ENCODE results near the gene RASSF3.

DNA sequence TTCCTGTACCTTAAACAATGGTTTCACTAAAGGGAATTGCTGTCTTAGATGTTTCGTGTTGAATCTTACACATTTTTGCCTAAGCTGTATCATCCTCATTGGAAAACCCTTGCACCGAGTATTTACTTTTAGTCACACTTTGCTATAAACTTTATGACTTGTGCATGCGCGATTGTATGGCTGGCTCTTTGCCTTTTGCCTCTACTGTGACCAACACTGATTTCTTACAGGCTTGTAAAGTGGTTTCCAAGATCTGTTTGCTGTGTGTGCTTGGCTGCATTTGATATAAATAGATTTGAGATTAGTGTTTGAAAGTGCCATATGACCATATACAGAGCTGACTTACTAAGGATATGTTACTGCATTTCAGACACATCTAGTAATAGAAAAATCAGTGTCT, 40.5 kb downstream of the RASSF3 start:
- TF ChIP-seq, protein P1, sequence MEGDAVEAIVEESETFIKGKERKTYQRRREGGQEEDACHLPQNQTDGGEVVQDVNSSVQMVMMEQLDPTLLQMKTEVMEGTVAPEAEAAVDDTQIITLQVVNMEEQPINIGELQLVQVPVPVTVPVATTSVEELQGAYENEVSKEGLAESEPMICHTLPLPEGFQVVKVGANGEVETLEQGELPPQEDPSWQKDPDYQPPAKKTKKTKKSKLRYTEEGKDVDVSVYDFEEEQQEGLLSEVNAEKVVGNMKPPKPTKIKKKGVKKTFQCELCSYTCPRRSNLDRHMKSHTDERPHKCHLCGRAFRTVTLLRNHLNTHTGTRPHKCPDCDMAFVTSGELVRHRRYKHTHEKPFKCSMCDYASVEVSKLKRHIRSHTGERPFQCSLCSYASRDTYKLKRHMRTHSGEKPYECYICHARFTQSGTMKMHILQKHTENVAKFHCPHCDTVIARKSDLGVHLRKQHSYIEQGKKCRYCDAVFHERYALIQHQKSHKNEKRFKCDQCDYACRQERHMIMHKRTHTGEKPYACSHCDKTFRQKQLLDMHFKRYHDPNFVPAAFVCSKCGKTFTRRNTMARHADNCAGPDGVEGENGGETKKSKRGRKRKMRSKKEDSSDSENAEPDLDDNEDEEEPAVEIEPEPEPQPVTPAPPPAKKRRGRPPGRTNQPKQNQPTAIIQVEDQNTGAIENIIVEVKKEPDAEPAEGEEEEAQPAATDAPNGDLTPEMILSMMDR (IDR thresholded peaks at IDR 0.05) = no peak
- no peak for TF ChIP-seq EP300 (IDR thresholded peaks at IDR 0.05)
